ENCODE results near the gene NAB2. TPM values are rescaled to one million over a fixed set of nuclear protein-coding genes. Genes with fewer than 3 reads are reported as not detected.

The NAB2 gene
- total and polyA plus RNA-seq, 2 of the 8 experiments (the other 6 are each of a cell fraction or from before 2014, with no cell fraction given), result 20.9 to 23.5 TPM

GRCh38 chr12:57078519-57079404 is 10.2 kb upstream of the NAB2 start, which contains the start of gene NEMP1 (continued):
- TF ChIP-seq SUZ12 (IDR thresholded peaks at IDR 0.05; ENCODE audit: low read length), result no peak
- peak in 1 of 2 experiments; percentile 64; a peak in 1 of 4 replicates for TF ChIP-seq HDAC2 (IDR thresholded peaks at IDR 0.05; ENCODE audit: borderline replicate concordance in 1 of 2, low read depth in 2 of 2, low read length in 2 of 2)
- peak; percentile 97 for TF ChIP-seq SP1 (IDR thresholded peaks at IDR 0.05; ENCODE audit: low read depth, low read length)
- peak; percentile 73 for TF ChIP-seq ASH2L (IDR thresholded peaks at IDR 0.05; ENCODE audit: low read length)
- TF ChIP-seq USF2 (IDR thresholded peaks at IDR 0.05; ENCODE audit: low read length), result peak; percentile 89
- no peak for TF ChIP-seq NANOG (IDR thresholded peaks at IDR 0.05; ENCODE audit: insufficient read depth, low read depth, low read length, poor library complexity, severe bottlenecking)
- TF ChIP-seq GABPA (IDR thresholded peaks at IDR 0.05; ENCODE audit: borderline replicate concordance, insufficient read depth, low read length), result peak; percentile 85; the same call in 1 of the 2 replicates
- no peak for TF ChIP-seq CBX8 (IDR thresholded peaks at IDR 0.05; ENCODE audit: borderline replicate concordance, low read depth, low read length)
- TF ChIP-seq RBBP5 (IDR thresholded peaks at IDR 0.05; ENCODE audit: borderline replicate concordance, low read depth, low read length), result no peak; the same call in 1 of the 2 replicates
- TF ChIP-seq RAD21 (IDR thresholded peaks at IDR 0.05 in 1 of 2, conservative IDR thresholded peaks at IDR 0.05 in 1 of 2; ENCODE audit: low read depth in 2 of 2, low read length in 2 of 2), result no peak
- no peak for TF ChIP-seq FOSL1 (IDR thresholded peaks at IDR 0.05; ENCODE audit: insufficient read depth, low read depth, low read length)
- no peak for TF ChIP-seq KDM4A (IDR thresholded peaks at IDR 0.05; ENCODE audit: low read depth, low read length, severe bottlenecking)
- TF ChIP-seq ATF3 (IDR thresholded peaks at IDR 0.05; ENCODE audit: insufficient read depth, low read depth, low read length), result no peak
- peak; percentile 69 to 83 for TF ChIP-seq POLR2A (IDR thresholded peaks at IDR 0.05; ENCODE audit: control extremely low read depth in 1 of 2, low read depth in 2 of 2, low read length in 2 of 2)
- TF ChIP-seq SIX5 (IDR thresholded peaks at IDR 0.05; ENCODE audit: low read depth, low read length), result no peak
- peak; percentile 93 for TF ChIP-seq PHF8 (conservative IDR thresholded peaks at IDR 0.05; ENCODE audit: low read depth, low read length)
- TF ChIP-seq CHD2 (IDR thresholded peaks at IDR 0.05; ENCODE audit: low read length), result peak; percentile 88
- no peak; the same call in 1 of the 2 replicates for TF ChIP-seq SRF (IDR thresholded peaks at IDR 0.05; ENCODE audit: low read depth, low read length)
- no peak for TF ChIP-seq ZNF274 (IDR thresholded peaks at IDR 0.05; ENCODE audit: borderline replicate concordance, extremely low read depth, low read length)
- TF ChIP-seq BCL11A (IDR thresholded peaks at IDR 0.05; ENCODE audit: low read depth in 2 of 2, low read length in 2 of 2), result no peak
- no peak for TF ChIP-seq KDM1A (IDR thresholded peaks at IDR 0.05; ENCODE audit: borderline replicate concordance, low read length)
